ENCODE data around the gene SDC4. TPM values are rescaled to one million over a fixed set of nuclear protein-coding genes. Genes with fewer than 3 reads are reported as not detected.

Gene SDC4
- polyA plus RNA-seq, 1 donor (not counting 4 experiments of a cell fraction or from before 2014, with no cell fraction given): 114 TPM

DNA sequence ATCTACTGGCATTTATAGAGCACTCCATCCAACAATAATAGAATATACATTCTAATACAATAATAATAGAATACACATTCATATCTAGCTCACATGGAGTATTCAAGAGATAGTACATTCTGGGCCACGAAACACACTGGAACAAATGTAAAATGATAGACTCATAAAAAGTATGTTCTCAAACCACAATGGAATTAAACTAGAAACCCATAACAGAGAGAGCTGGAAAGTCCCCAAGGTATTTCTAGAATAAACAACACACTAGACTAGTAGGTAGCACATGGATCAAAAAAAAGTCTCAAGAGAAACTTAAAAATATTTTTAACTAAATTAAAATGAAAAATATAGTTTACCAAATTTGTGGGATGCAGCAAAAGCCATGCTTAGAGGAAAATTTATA lies 39.0 kb upstream of the SDC4 start:
- Histone ChIP-seq H3K27me3 (ENCODE audit: control insufficient read depth, extremely low read depth, insufficient read depth, low read length) (no peaks in the 10 kb centered on the region), H3K79me2 (ENCODE audit: control insufficient read depth, insufficient read depth, low read length) (no peaks in the 10 kb centered on the region), H4K20me1 (ENCODE audit: control insufficient read depth, extremely low read depth, insufficient read depth, low read length) (no peaks in the 10 kb centered on the region), H3K9me1 (ENCODE audit: control insufficient read depth, extremely low read depth, insufficient read depth, low read length) (no peaks in the 10 kb centered on the region), H3K4me1 (ENCODE audit: control insufficient read depth, extremely low read depth, insufficient read depth, low read length) (no peaks in the 10 kb centered on the region), H3K9me3 (ENCODE audit: control insufficient read depth, low read depth, low read length) (no peaks in the 10 kb centered on the region), H3K36me3 (ENCODE audit: control insufficient read depth in 2 of 2, extremely low read depth in 1 of 2, insufficient read depth in 2 of 2, low read length in 2 of 2) (no peaks in the 10 kb centered on the region), H2AFZ (ENCODE audit: control insufficient read depth, low read length) (no peak overlapping the region), H3K4me3 (ENCODE audit: control insufficient read depth in 2 of 3, extremely low read depth in 1 of 3, insufficient read depth in 2 of 3, low read depth in 1 of 3, low read length in 3 of 3) (no peak overlapping the region), H3K9ac (ENCODE audit: control insufficient read depth, extremely low read depth, insufficient read depth, low read length) (no peak overlapping the region), H3K4me2 (ENCODE audit: control insufficient read depth, extremely low read depth, insufficient read depth, low read depth, low read length) (no peak overlapping the region), H3K27ac (ENCODE audit: control insufficient read depth, insufficient read depth, low read length) (no peak overlapping the region)
- no peak for TF ChIP-seq EZH2 (IDR thresholded peaks at IDR 0.05; ENCODE audit: low read length)
- TF ChIP-seq, protein P1, sequence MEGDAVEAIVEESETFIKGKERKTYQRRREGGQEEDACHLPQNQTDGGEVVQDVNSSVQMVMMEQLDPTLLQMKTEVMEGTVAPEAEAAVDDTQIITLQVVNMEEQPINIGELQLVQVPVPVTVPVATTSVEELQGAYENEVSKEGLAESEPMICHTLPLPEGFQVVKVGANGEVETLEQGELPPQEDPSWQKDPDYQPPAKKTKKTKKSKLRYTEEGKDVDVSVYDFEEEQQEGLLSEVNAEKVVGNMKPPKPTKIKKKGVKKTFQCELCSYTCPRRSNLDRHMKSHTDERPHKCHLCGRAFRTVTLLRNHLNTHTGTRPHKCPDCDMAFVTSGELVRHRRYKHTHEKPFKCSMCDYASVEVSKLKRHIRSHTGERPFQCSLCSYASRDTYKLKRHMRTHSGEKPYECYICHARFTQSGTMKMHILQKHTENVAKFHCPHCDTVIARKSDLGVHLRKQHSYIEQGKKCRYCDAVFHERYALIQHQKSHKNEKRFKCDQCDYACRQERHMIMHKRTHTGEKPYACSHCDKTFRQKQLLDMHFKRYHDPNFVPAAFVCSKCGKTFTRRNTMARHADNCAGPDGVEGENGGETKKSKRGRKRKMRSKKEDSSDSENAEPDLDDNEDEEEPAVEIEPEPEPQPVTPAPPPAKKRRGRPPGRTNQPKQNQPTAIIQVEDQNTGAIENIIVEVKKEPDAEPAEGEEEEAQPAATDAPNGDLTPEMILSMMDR (optimal IDR thresholded peaks at IDR 0.05 in 1 of 3, IDR thresholded peaks at IDR 0.05 in 1 of 3, conservative IDR thresholded peaks at IDR 0.05 in 1 of 3; ENCODE audit: extremely low read depth in 1 of 3, insufficient read depth in 2 of 3, low read length in 3 of 3): no peak
- no peak for DNase-seq (ENCODE audit: low read depth, low spot score)
- FAIRE-seq: no peak
- dilution Hi-C loops (cut with MboI; ENCODE audit: extremely low pct_ligation_motif_present, low sequenced_read_pairs): no loop called here

DNA sequence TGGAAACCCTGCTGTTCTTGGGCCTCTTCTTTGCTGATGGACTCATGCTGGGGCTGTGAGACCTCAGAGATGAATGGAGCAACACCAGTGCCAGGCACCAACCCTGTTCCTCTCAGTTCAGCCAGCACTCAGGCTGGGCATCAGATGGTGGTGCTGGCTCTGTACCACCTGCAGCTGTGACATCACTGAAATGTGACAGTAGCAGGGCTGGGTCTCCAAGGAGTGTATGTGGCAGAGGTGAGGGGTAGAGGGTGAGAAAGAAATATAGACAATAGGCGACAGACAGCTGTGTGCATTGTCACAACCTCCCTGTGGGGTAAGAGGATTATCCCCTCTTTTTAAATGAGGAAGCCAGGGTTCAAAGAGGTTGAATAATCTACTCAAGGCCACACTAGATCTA lies 30.0 kb upstream of the SDC4 start, which contains the start of gene TP53TG5:
TP53TG5 (minus strand) TSS at position 135 of the 400 bp plus-strand sequence; CDS start at position 46, 89 bp downstream.
- H3K27ac ChIP-seq (ENCODE audit: control insufficient read depth, insufficient read depth, low read length): no peak within 1 kb of the TSS
- H3K4me1 ChIP-seq (ENCODE audit: control insufficient read depth, extremely low read depth, insufficient read depth, low read length): peaks cover 2% of the 10 kb centered on the region
- no peak within 1 kb of the TSS for H3K9ac ChIP-seq (ENCODE audit: control insufficient read depth, extremely low read depth, insufficient read depth, low read length)
- DNase-seq (ENCODE audit: low read depth, low spot score): no peak
- H3K9me3 ChIP-seq (ENCODE audit: control insufficient read depth, low read depth, low read length): no peaks in the 10 kb centered on the region
- no peaks in the 10 kb centered on the region for H3K9me1 ChIP-seq (ENCODE audit: control insufficient read depth, extremely low read depth, insufficient read depth, low read length)
- no peak within 1 kb of the TSS for H3K4me2 ChIP-seq (ENCODE audit: control insufficient read depth, extremely low read depth, insufficient read depth, low read depth, low read length)
- TF ChIP-seq EZH2 (IDR thresholded peaks at IDR 0.05; ENCODE audit: low read length): no peak
- TF ChIP-seq, protein P1 (optimal IDR thresholded peaks at IDR 0.05 in 1 of 3, IDR thresholded peaks at IDR 0.05 in 1 of 3, conservative IDR thresholded peaks at IDR 0.05 in 1 of 3; ENCODE audit: extremely low read depth in 1 of 3, insufficient read depth in 2 of 3, low read length in 3 of 3): no peak
- no peak within 1 kb of the TSS for H3K4me3 ChIP-seq (ENCODE audit: control insufficient read depth in 2 of 3, extremely low read depth in 1 of 3, insufficient read depth in 2 of 3, low read depth in 1 of 3, low read length in 3 of 3)
- peaks cover 0 to 1% of the 10 kb centered on the region in 2 experiments for H3K36me3 ChIP-seq (ENCODE audit: control insufficient read depth in 2 of 2, extremely low read depth in 1 of 2, insufficient read depth in 2 of 2, low read length in 2 of 2)
- H4K20me1 ChIP-seq (ENCODE audit: control insufficient read depth, extremely low read depth, insufficient read depth, low read length): no peaks in the 10 kb centered on the region
- no peak for FAIRE-seq
- no peaks in the 10 kb centered on the region for H3K79me2 ChIP-seq (ENCODE audit: control insufficient read depth, insufficient read depth, low read length)
- no peak within 1 kb of the TSS for H2AFZ ChIP-seq (ENCODE audit: control insufficient read depth, low read length)
- dilution Hi-C loops (cut with MboI; ENCODE audit: extremely low pct_ligation_motif_present, low sequenced_read_pairs): no loop called here
- H3K27me3 ChIP-seq (ENCODE audit: control insufficient read depth, extremely low read depth, insufficient read depth, low read length): no peaks in the 10 kb centered on the region
